ENCODE measurements around the gene EGFR.
A peak's percentile ranks its signal among the peaks of the same experiment; 100 is the strongest.

The EGFR gene

GRCh38 chr7:55172881-55173609 is 154.2 kb downstream of the EGFR start:
- DNase-seq (ENCODE audit: low spot score): no peak

- no peak for DNase-seq (ENCODE audit: low spot score)
Observed at GRCh38 chr7:55173671-55174070, 154.9 kb downstream of the EGFR start.

GRCh38 chr7:55174456-55174855 is 155.6 kb downstream of the EGFR start:
- DNase-seq (ENCODE audit: low spot score): no peak

- no peak for DNase-seq (ENCODE audit: low spot score)
Observed at GRCh38 chr7:55174856-55175255, 156.0 kb downstream of the EGFR start.

- no peak for DNase-seq (ENCODE audit: low spot score)
Observed at GRCh38 chr7:55177068-55177530, 158.3 kb downstream of the EGFR start.

- DNase-seq (ENCODE audit: low spot score): peak; percentile 79
Observed at GRCh38 chr7:55177589-55178261, 158.9 kb downstream of the EGFR start.

- no peak for DNase-seq (ENCODE audit: low spot score)
Observed at GRCh38 chr7:55178292-55178862, 159.6 kb downstream of the EGFR start.

GRCh38 chr7:55178863-55179773 is 160.3 kb downstream of the EGFR start:
- DNase-seq (ENCODE audit: low spot score): no peak

- no peak for DNase-seq (ENCODE audit: low spot score)
Observed at GRCh38 chr7:55179931-55180682, 161.3 kb downstream of the EGFR start.

GRCh38 chr7:55180963-55181542 is 162.2 kb downstream of the EGFR start:
- no peak for DNase-seq (ENCODE audit: low spot score)

GRCh38 chr7:55181762-55182161 is 162.9 kb downstream of the EGFR start:
- DNase-seq (ENCODE audit: low spot score): no peak

- DNase-seq (ENCODE audit: low spot score): no peak
Observed at GRCh38 chr7:55183897-55184296, 165.1 kb downstream of the EGFR start.

GRCh38 chr7:55185321-55185802 is 166.5 kb downstream of the EGFR start:
- no peak for DNase-seq (ENCODE audit: low spot score)

- peak; percentile 68 for DNase-seq (ENCODE audit: low spot score)
Observed at GRCh38 chr7:55185941-55186609, 167.3 kb downstream of the EGFR start.

GRCh38 chr7:55187701-55188491 is 169.1 kb downstream of the EGFR start:
- DNase-seq (ENCODE audit: low spot score): no peak

GRCh38 chr7:55188590-55189138 is 169.8 kb downstream of the EGFR start:
- DNase-seq (ENCODE audit: low spot score): no peak

GRCh38 chr7:55189146-55189766 is 170.4 kb downstream of the EGFR start:
- no peak for DNase-seq (ENCODE audit: low spot score)

- no peak for DNase-seq (ENCODE audit: low spot score)
Observed at GRCh38 chr7:55189878-55190436, 171.1 kb downstream of the EGFR start.
